ENCODE results near the gene CHMP2A. TPM values are rescaled to one million over a fixed set of nuclear protein-coding genes. Genes with fewer than 3 reads are reported as not detected.

The CHMP2A gene
- total RNA-seq, 2 donors from 2014 or later, result 102 to 126 TPM

DNA sequence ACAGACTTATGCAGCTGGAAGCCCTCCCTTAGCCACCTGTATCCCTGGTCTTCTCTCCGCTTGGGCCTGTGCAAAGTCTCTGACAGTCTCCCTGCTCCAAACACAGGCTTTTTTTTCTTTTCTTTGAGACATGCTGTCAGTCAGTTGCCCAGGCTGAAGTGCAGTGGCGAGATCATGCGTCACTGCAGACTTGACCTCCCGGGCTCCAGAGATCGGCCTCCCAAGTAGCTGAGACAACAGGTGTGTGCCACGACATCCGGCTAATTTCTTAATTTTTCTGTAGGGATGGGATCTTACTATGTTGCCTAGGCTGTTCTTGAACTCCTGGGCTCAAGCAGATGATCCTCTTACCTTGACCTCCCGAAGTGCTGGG is 16.7 kb upstream of the CHMP2A start:
- Histone ChIP-seq H3K4me3 (no peak overlapping the region), H3K4me1 (replicated peaks) (peaks cover 7% of the 10 kb centered on the region), H3K9me3 (no peaks in the 10 kb centered on the region), H3K27ac (no peak overlapping the region), H3K27me3 (replicated peaks; ENCODE audit: insufficient read depth) (no peaks in the 10 kb centered on the region), H3K36me3 (no peaks in the 10 kb centered on the region)
- intact Hi-C loops (cut with DNase I), result no loop called here
- WGBS, result 99% methylated on average over 8 of the region's 8 CpGs
- TF ChIP-seq POLR2AphosphoS5 (IDR thresholded peaks at IDR 0.05) (no peak), CTCF (IDR thresholded peaks at IDR 0.05) (no peak), POLR2A (IDR thresholded peaks at IDR 0.05) (no peak)
- DNase-seq (ENCODE audit: low spot score), result no peak

DNA sequence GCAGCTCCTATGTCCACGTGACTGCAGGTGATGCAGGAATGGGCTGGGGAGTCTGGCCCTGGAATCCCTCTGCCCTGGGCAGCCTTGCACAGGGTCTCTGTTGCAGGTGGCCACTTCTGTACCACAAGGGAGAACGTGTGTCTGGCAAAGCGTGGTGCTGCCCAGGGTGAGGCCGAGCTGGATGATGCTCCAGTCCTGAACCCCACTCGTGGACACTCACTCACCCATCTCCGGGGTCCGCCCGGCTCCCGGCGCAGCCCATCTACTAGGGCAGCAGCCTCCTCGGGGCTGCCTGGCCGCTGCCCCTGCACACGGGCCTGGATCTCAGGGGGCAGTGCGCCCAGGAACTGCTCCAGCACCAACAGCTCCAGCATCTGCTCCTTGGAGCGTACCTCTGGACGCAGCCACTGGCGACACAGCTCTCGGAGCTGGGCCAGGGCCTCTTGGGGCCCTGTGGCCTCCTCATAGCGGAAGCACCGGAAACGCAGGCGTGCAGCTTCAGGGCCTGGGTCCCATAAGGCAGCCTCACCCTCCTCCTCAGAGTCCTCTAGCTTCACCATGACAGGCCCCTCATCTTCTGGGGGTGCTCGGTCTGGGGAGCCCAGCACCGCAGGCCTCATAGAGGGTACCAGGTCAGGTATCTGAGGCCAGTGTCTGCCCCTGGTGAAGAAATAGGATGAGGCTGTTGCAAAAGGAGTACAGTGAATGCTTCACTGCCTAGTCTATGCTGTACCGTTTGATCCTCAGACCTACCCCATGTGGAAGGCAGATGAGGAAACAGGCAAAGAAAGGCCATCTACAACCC is 16.1 kb upstream of the CHMP2A start:
- no peaks in the 10 kb centered on the region for H3K36me3 ChIP-seq
- WGBS, result 91% methylated on average over 20 of the region's 25 CpGs

DNA sequence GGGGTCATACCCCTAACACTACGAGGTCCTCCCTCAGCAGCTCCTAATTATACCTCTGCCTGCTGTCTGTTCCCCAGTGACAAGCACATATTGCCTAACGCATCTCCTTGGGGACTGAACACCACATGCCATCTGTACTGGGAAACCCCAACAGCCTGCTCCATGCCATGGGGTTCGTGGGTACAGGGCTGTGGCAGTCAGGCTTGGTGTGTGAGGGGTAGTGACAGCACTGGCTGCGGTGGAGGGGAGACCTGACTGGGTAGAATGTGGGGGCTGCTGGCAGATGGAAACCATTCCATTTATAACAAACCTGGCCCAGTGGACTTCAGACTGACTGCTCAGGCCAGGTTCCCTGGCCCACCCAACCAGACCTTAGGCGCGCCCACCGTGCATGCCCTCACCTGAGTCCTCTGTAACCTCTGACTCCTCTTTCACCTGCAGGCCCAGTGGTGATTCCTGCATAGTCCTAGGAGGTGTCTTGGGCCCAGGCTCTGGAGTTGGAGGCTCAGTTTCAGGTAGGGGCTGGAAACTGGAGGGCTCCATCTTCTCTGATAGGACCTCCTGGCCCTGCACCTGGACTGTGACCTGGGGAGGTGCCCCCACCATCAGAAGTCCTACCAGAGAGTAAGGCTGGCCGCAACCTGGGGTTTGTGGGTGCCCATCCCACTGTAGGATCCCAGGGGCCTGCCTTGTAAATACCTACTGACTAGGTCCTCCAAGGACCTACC is 15.2 kb upstream of the CHMP2A start:
- Histone ChIP-seq H3K27me3 (replicated peaks; ENCODE audit: insufficient read depth) (no peaks in the 10 kb centered on the region), H3K4me1 (replicated peaks) (peaks cover 7% of the 10 kb centered on the region), H3K27ac (no peak overlapping the region), H3K4me3 (no peak overlapping the region), H3K9me3 (no peaks in the 10 kb centered on the region), H3K36me3 (no peaks in the 10 kb centered on the region)
- TF ChIP-seq POLR2AphosphoS5 (IDR thresholded peaks at IDR 0.05), result no peak
- no peak for DNase-seq (ENCODE audit: low spot score)
- intact Hi-C loops (cut with DNase I), result no loop called here
- WGBS, result 89% methylated on average over 8 of the region's 8 CpGs

More for the DNA sequence above, 16.1 kb upstream of the CHMP2A start:
- Histone ChIP-seq H3K4me3 (no peak overlapping the region), H3K4me1 (replicated peaks) (peaks cover 7% of the 10 kb centered on the region), H3K27ac (no peak overlapping the region), H3K9me3 (no peaks in the 10 kb centered on the region), H3K27me3 (replicated peaks; ENCODE audit: insufficient read depth) (no peaks in the 10 kb centered on the region)
- no peak for TF ChIP-seq CTCF (IDR thresholded peaks at IDR 0.05)
- no peak for TF ChIP-seq POLR2A (IDR thresholded peaks at IDR 0.05)
- no peak for TF ChIP-seq POLR2AphosphoS5 (IDR thresholded peaks at IDR 0.05)
- intact Hi-C loops (cut with DNase I), result no loop called here
- DNase-seq (ENCODE audit: low spot score), result no peak

- intact Hi-C loops (cut with DNase I), result no loop called here
Measured at GRCh38 chr19:58569191-58569942, 14.5 kb upstream of the CHMP2A start.

More at GRCh38 chr19:58569191-58569942, 14.5 kb upstream of the CHMP2A start:
- Histone ChIP-seq H3K4me1 (replicated peaks) (peaks cover 7% of the 10 kb centered on the region), H3K27me3 (replicated peaks; ENCODE audit: insufficient read depth) (no peaks in the 10 kb centered on the region), H3K27ac (no peak overlapping the region), H3K36me3 (no peaks in the 10 kb centered on the region), H3K9me3 (no peaks in the 10 kb centered on the region), H3K4me3 (no peak overlapping the region)
- WGBS, result 92% methylated on average over 6 of the region's 6 CpGs
- DNase-seq (ENCODE audit: low spot score), result no peak
- no peak for TF ChIP-seq CTCF (IDR thresholded peaks at IDR 0.05)
- TF ChIP-seq POLR2A (IDR thresholded peaks at IDR 0.05), result no peak
- TF ChIP-seq POLR2AphosphoS5 (IDR thresholded peaks at IDR 0.05), result no peak

All from prostate gland (tissue), 2 donors.